NB4 (cell line): ENCODE results near the gene ZNF727.
"Not testable (repeated sequence)": the region's sequence is repeated elsewhere in the genome, so short reads cannot be mapped to it uniquely, and the experiment has no call there.

Experiments
- CTCF ChIP-seq: IDR thresholded peaks from one replicate; pipeline ENCODE4 v1.5.1; 2012; ENCODE audit warnings: low read depth, low read length
- MYC ChIP-seq: IDR thresholded peaks from 2 replicates; pipeline ENCODE4 v1.6.1; 2011; ENCODE audit warnings: low read depth, low read length
- POLR2A ChIP-seq: IDR thresholded peaks from 2 replicates; pipeline ENCODE4 v1.6.1; 2011; ENCODE audit warnings: mild to moderate bottlenecking; ENCODE audit not compliant: insufficient read length; ENCODE audit errors: extremely low read depth

GRCh38 chr7:64015496-64015895 lies 29.7 kb upstream of the ZNF727 start:
- TF ChIP-seq POLR2A, CTCF, MYC: not testable (repeated sequence)
